ENCODE data around the gene UFL1.

UFL1 gene

DNA sequence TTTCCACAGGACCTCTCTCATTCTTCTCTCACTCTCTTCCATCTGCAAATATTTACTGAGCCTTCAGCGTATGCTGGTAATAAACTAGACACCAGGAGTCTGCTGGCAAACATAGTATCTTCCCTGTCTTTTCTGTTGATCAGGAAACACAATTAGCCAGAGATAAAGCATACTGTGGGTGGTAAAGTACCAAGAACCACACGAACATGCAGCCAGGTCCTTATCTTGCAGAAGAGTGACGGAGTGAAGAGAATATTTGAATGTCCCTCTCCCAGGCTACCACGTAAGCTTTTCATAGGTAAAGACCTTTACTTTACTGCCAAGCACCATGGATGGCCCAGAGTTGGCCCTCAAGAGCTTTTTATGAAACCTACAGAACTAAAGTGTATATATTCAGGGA is 54.6 kb downstream of the UFL1 start:
- no peak for DNase-seq

DNA sequence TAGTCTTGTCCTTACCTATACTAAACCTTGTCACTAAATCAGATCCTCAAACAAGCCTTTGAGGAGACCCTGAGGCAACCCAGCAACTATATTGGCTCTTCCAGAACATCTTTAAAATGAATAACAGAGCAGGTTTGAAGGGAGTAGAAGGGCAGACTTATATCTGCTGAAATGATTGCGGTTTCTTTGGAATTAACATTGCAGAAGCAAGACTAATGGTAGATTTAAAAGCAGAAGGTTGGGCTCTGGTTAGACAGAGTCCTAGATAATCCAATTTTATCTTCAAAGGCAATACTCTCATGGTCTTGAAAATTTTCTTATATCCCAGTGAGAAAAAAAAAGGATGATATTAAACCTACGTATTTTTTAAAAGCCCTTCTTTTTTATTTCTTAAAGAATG is 60.4 kb downstream of the UFL1 start:
- DNase-seq, result no peak

DNA sequence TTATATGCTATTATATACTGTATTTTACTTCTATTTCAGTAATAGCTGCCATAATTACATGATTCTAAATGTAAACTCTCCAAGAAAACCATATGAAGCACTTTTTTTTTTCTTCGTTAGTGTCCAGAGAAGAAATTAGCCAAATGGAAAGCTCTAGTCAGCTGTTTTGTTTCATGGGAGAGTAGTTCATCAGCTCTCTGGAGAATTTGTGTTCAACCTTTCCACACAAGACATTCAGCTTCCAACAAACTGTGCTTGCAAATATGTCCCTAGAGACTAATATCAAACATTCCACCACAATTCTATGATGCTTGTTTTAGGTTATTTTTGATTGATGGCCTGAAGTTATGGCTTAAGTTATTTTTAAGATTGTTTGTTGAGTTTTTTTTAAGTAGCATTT is 60.8 kb downstream of the UFL1 start:
- no peak for DNase-seq

DNA sequence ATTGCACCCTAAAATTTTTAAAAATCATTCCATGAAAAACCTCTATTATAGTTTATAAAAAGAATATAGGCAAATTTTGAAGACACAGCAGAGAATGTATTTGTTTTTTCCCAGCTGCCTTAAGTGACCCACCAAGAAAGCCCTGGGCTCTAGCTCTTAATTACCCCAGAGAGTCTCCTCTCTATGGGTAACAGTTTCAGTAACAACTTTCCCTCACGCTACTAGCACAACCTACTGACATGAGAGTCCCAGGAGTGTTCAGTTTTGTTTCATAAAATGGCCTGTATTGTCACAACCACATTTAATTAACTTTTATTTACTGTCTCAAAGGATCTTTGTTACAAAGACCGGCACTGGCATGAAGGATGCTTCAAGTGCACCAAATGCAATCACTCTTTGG is 82.8 kb downstream of the UFL1 start:
- DNase-seq, result no peak

Measured in fibroblast of skin of right biceps (primary cell).